GM10847 (cell line): ENCODE data around the gene PEMT.

ENCODE experiments used
- POLR2A ChIP-seq: IDR thresholded peaks from 2 replicates; pipeline ENCODE4 v1.6.1; 2011; ENCODE audit not compliant: insufficient read length; ENCODE audit errors: extremely low read depth

The PEMT gene

GRCh38 chr17:17564896-17565295 lies 26.6 kb downstream of the PEMT start:
- TF ChIP-seq POLR2A: no peak

- no peak for TF ChIP-seq POLR2A
These were observed 27.2 kb downstream of the PEMT start for GRCh38 chr17:17564323-17564722.

- no peak for TF ChIP-seq POLR2A
These were observed 28.0 kb downstream of the PEMT start for GRCh38 chr17:17563530-17563929.

- TF ChIP-seq POLR2A: no peak
These were observed 29.4 kb downstream of the PEMT start for GRCh38 chr17:17562146-17562511.

GRCh38 chr17:17561408-17562145 lies 29.9 kb downstream of the PEMT start:
- TF ChIP-seq POLR2A: no peak

GRCh38 chr17:17560975-17561374 lies 30.5 kb downstream of the PEMT start:
- no peak for TF ChIP-seq POLR2A

GRCh38 chr17:17560167-17560566 lies 31.3 kb downstream of the PEMT start:
- no peak for TF ChIP-seq POLR2A

GRCh38 chr17:17559164-17559563 lies 32.3 kb downstream of the PEMT start:
- no peak for TF ChIP-seq POLR2A

GRCh38 chr17:17558431-17558830 lies 33.1 kb downstream of the PEMT start:
- no peak for TF ChIP-seq POLR2A

GRCh38 chr17:17557796-17558195 lies 33.7 kb downstream of the PEMT start:
- TF ChIP-seq POLR2A: no peak

- TF ChIP-seq POLR2A: no peak
These were observed 34.8 kb downstream of the PEMT start for GRCh38 chr17:17556671-17557070.

GRCh38 chr17:17555906-17556305 lies 35.6 kb downstream of the PEMT start:
- TF ChIP-seq POLR2A: no peak

GRCh38 chr17:17555151-17555550 lies 36.4 kb downstream of the PEMT start:
- TF ChIP-seq POLR2A: no peak

GRCh38 chr17:17554266-17554665 lies 37.2 kb downstream of the PEMT start:
- no peak for TF ChIP-seq POLR2A

- TF ChIP-seq POLR2A: no peak
These were observed 38.0 kb downstream of the PEMT start for GRCh38 chr17:17553217-17554195.
